Measurements from ENCODE around the gene NTF3.
A peak's percentile ranks its signal among the peaks of the same experiment; 100 is the strongest.

NTF3 gene

GRCh38 chr12:5439371-5439771 lies 7.5 kb downstream of the NTF3 start:
- H3K4me3 ChIP-seq (ENCODE audit: low read depth, low read length), result no peak overlapping the region
- no peak for TF ChIP-seq CTCF (IDR thresholded peaks at IDR 0.05; ENCODE audit: low read depth, low read length, missing control alignments)
- in situ Hi-C loops (cut with HindIII; ENCODE audit: low sequenced_read_pairs), result no loop called here
- DNase-seq (ENCODE audit: low read depth), result no peak

GRCh38 chr12:5439788-5440300 lies 7.9 kb downstream of the NTF3 start:
- in situ Hi-C loops (cut with HindIII; ENCODE audit: low sequenced_read_pairs), result no loop called here
- no peak for DNase-seq (ENCODE audit: low read depth)
- TF ChIP-seq CTCF (IDR thresholded peaks at IDR 0.05; ENCODE audit: low read depth, low read length, missing control alignments), result no peak

GRCh38 chr12:5440978-5441377 lies 9.1 kb downstream of the NTF3 start:
- no peak overlapping the region for H3K4me3 ChIP-seq (ENCODE audit: low read depth, low read length)
- no peak for DNase-seq (ENCODE audit: low read depth)
- TF ChIP-seq CTCF (IDR thresholded peaks at IDR 0.05; ENCODE audit: low read depth, low read length, missing control alignments), result no peak
- in situ Hi-C loops (cut with HindIII; ENCODE audit: low sequenced_read_pairs), result no loop called here

More at GRCh38 chr12:5439788-5440300, 7.9 kb downstream of the NTF3 start:
- H3K4me3 ChIP-seq (ENCODE audit: low read depth, low read length), result no peak overlapping the region

GRCh38 chr12:5441497-5442236 lies 9.8 kb downstream of the NTF3 start:
- DNase-seq (ENCODE audit: low read depth), result peak; percentile 70
- in situ Hi-C loops (cut with HindIII; ENCODE audit: low sequenced_read_pairs), result no loop called here
- no peak for TF ChIP-seq CTCF (IDR thresholded peaks at IDR 0.05; ENCODE audit: low read depth, low read length, missing control alignments)

GRCh38 chr12:5442251-5443006 lies 10.5 kb downstream of the NTF3 start:
- in situ Hi-C loops (cut with HindIII; ENCODE audit: low sequenced_read_pairs), result no loop called here
- TF ChIP-seq CTCF (IDR thresholded peaks at IDR 0.05; ENCODE audit: low read depth, low read length, missing control alignments), result peak; percentile 70
- H3K4me3 ChIP-seq (ENCODE audit: low read depth, low read length), result no peak overlapping the region
- peak; percentile 58 for DNase-seq (ENCODE audit: low read depth)

More at GRCh38 chr12:5441497-5442236, 9.8 kb downstream of the NTF3 start:
- H3K4me3 ChIP-seq (ENCODE audit: low read depth, low read length), result no peak overlapping the region

- in situ Hi-C loops (cut with HindIII; ENCODE audit: low sequenced_read_pairs), result no loop called here
- DNase-seq (ENCODE audit: low read depth), result no peak
Observed at GRCh38 chr12:5444520-5444919, 12.6 kb downstream of the NTF3 start.

More at GRCh38 chr12:5444520-5444919, 12.6 kb downstream of the NTF3 start:
- H3K4me3 ChIP-seq (ENCODE audit: low read depth, low read length), result no peak overlapping the region
- no peak for TF ChIP-seq CTCF (IDR thresholded peaks at IDR 0.05; ENCODE audit: low read depth, low read length, missing control alignments)
